ENCODE results near the gene HSPA8. TPM values are rescaled to one million over a fixed set of nuclear protein-coding genes. Genes with fewer than 3 reads are reported as not detected.

Gene HSPA8
- total and polyA plus RNA-seq, 10 of the 15 experiments (the other 5 are each of a cell fraction or from before 2014, with no cell fraction given), result 1,190 to 3,205 (median 2,045) TPM

DNA sequence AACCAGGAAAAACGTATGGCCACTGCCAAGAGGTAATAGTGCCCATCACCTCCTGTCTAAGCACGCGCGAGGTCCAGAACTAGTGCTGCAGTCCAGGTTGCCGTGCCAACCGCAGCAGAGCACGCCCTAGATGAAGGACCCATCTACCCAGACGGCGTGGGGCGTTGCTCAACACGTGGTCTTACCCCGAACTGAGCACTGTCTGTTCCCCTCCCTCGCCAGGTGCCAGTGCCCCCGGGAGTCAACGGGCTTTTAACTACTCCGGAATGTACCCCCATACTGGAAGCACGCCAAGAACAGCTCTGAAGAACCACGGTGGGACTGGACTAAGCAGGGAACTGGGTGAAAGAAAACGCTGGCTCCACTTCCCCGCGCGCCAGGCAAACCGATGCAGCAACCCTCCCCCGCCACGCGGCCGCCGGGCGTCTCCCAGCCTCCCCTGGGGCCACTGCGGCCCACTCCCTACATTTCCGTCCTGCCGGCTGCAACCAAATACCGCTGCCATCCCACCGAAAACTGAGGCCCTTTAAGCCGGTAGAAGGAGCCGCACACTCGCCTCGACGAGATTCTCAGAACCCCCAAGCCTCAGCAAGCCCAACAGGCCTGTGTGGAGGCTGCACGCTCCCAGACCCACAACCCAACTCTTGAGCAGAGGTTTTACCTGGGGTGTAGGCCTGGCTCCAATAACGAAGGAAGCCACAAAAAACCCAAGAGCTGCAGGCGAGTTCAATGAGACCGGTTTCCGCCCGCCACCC, at the start of gene HSPA8 (continued):
- TF ChIP-seq ETV6 (conservative IDR thresholded peaks at IDR 0.05 in 1 of 2, IDR thresholded peaks at IDR 0.05 in 1 of 2; ENCODE audit: borderline replicate concordance in 1 of 2, low read depth in 1 of 2), result no peak
- no peak for TF ChIP-seq JUND (IDR thresholded peaks at IDR 0.05; ENCODE audit: low read depth, low read length)
- TF ChIP-seq, protein P1, sequence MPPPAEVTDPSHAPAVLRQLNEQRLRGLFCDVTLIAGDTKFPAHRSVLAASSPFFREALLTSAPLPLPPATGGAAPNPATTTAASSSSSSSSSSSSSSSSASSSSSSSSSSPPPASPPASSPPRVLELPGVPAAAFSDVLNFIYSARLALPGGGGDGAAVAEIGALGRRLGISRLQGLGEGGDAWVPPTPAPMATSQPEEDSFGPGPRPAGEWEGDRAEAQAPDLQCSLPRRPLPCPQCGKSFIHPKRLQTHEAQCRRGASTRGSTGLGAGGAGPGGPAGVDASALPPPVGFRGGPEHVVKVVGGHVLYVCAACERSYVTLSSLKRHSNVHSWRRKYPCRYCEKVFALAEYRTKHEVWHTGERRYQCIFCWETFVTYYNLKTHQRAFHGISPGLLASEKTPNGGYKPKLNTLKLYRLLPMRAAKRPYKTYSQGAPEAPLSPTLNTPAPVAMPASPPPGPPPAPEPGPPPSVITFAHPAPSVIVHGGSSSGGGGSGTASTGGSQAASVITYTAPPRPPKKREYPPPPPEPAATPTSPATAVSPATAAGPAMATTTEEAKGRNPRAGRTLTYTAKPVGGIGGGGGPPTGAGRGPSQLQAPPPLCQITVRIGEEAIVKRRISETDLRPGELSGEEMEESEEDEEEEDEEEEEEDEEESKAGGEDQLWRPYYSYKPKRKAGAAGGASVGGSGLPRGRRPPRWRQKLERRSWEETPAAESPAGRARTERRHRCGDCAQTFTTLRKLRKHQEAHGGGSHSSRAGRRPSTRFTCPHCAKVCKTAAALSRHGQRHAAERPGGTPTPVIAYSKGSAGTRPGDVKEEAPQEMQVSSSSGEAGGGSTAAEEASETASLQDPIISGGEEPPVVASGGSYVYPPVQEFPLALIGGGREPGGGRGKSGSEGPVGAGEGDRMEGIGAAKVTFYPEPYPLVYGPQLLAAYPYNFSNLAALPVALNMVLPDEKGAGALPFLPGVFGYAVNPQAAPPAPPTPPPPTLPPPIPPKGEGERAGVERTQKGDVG (CRISPR knock-in tag; IDR thresholded peaks at IDR 0.05), result no peak
- TF ChIP-seq NBN (IDR thresholded peaks at IDR 0.05), result no peak
- TF ChIP-seq, protein P2, sequence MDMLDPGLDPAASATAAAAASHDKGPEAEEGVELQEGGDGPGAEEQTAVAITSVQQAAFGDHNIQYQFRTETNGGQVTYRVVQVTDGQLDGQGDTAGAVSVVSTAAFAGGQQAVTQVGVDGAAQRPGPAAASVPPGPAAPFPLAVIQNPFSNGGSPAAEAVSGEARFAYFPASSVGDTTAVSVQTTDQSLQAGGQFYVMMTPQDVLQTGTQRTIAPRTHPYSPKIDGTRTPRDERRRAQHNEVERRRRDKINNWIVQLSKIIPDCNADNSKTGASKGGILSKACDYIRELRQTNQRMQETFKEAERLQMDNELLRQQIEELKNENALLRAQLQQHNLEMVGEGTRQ (IDR thresholded peaks at IDR 0.05; ENCODE audit: borderline replicate concordance, low read depth, low read length), result no peak
- peak; percentile 42 for TF ChIP-seq BMI1 (IDR thresholded peaks at IDR 0.05; ENCODE audit: borderline replicate concordance)
- peak; percentile 99 for TF ChIP-seq PML (IDR thresholded peaks at IDR 0.05; ENCODE audit: low read length)
- no peak for TF ChIP-seq EGR1 (IDR thresholded peaks at IDR 0.05; ENCODE audit: borderline replicate concordance in 1 of 2, low read depth in 2 of 2, low read length in 2 of 2)
- TF ChIP-seq NR2C1 (IDR thresholded peaks at IDR 0.05), result no peak
- no peak for TF ChIP-seq STAT3 (IDR thresholded peaks at IDR 0.05; ENCODE audit: low read depth, low read length)
- TF ChIP-seq DPF2 (IDR thresholded peaks at IDR 0.05), result peak; percentile 61; the same call in 1 of the 2 replicates
- no peak for TF ChIP-seq ASH2L (IDR thresholded peaks at IDR 0.05; ENCODE audit: borderline replicate concordance, low read depth)
- TF ChIP-seq KLF5 (IDR thresholded peaks at IDR 0.05; ENCODE audit: partially characterized antibody), result peak; percentile 54
- no peak for TF ChIP-seq CREM (IDR thresholded peaks at IDR 0.05; ENCODE audit: low read depth)
- TF ChIP-seq RCOR1 (conservative IDR thresholded peaks at IDR 0.05; ENCODE audit: low read depth, low read length), result no peak
- no peak for TF ChIP-seq JUNB (IDR thresholded peaks at IDR 0.05)
- peak; percentile 84; the same call in 1 of the 2 replicates for TF ChIP-seq YY1 (IDR thresholded peaks at IDR 0.05; ENCODE audit: low read depth, low read length)
- TF ChIP-seq ZNF384 (IDR thresholded peaks at IDR 0.05; ENCODE audit: borderline replicate concordance, low read depth, low read length), result no peak
- 0 out of 2 replicates have a peak, but pooled peaks have one; percentile 54 for TF ChIP-seq ATF7 (IDR thresholded peaks at IDR 0.05; ENCODE audit: low read depth)
- TF ChIP-seq, protein P3, sequence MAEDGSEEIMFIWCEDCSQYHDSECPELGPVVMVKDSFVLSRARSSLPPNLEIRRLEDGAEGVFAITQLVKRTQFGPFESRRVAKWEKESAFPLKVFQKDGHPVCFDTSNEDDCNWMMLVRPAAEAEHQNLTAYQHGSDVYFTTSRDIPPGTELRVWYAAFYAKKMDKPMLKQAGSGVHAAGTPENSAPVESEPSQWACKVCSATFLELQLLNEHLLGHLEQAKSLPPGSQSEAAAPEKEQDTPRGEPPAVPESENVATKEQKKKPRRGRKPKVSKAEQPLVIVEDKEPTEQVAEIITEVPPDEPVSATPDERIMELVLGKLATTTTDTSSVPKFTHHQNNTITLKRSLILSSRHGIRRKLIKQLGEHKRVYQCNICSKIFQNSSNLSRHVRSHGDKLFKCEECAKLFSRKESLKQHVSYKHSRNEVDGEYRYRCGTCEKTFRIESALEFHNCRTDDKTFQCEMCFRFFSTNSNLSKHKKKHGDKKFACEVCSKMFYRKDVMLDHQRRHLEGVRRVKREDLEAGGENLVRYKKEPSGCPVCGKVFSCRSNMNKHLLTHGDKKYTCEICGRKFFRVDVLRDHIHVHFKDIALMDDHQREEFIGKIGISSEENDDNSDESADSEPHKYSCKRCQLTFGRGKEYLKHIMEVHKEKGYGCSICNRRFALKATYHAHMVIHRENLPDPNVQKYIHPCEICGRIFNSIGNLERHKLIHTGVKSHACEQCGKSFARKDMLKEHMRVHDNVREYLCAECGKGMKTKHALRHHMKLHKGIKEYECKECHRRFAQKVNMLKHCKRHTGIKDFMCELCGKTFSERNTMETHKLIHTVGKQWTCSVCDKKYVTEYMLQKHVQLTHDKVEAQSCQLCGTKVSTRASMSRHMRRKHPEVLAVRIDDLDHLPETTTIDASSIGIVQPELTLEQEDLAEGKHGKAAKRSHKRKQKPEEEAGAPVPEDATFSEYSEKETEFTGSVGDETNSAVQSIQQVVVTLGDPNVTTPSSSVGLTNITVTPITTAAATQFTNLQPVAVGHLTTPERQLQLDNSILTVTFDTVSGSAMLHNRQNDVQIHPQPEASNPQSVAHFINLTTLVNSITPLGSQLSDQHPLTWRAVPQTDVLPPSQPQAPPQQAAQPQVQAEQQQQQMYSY (CRISPR knock-in tag; IDR thresholded peaks at IDR 0.05), result no peak
- TF ChIP-seq MEF2A (IDR thresholded peaks at IDR 0.05; ENCODE audit: insufficient read depth, low read depth, low read length), result no peak

All from GM12878 (cell line).